RWPE2 (cell line): ENCODE results near the gene CARD18.
A peak's percentile ranks its signal among the peaks of the same experiment; 100 is the strongest.

Experiments used
- ATAC-seq: fragments of 200-7000 bp; cut with Tn5 transposase; 3 replicates; pipeline ENCODE4 v1.9.1; 2021; ENCODE audit warnings: low read depth
- DNase-seq: peaks from one replicate; pipeline ENCODE4 v3.0.0-alpha.2; 2020; ENCODE audit warnings: low spot score
- H3K27ac ChIP-seq: fragments of 450-650 bp; 2 replicates; pipeline ENCODE4 v1.5.1; 2017; ENCODE audit warnings: mild to moderate bottlenecking; ENCODE audit not compliant: poor library complexity, severe bottlenecking
- H3K27me3 ChIP-seq: fragments of 250-450 bp; sonication (Bioruptor Pico); 2 replicates; pipeline ENCODE4 v1.5.1; 2021; ENCODE audit warnings: mild to moderate bottlenecking, moderate library complexity; ENCODE audit not compliant: insufficient read depth, poor library complexity, severe bottlenecking
- H3K36me3 ChIP-seq: fragments of 250-450 bp; sonication (Bioruptor Pico); 2 replicates; pipeline ENCODE4 v1.5.1; 2020; ENCODE audit warnings: low read depth, mild to moderate bottlenecking, moderate library complexity
- H3K4me1 ChIP-seq: fragments of 250-450 bp; sonication (Bioruptor Pico); 2 replicates; pipeline ENCODE4 v1.5.1; 2021; ENCODE audit warnings: mild to moderate bottlenecking, moderate library complexity; ENCODE audit not compliant: insufficient read depth, poor library complexity, severe bottlenecking
- H3K4me3 ChIP-seq: fragments of 250-450 bp; sonication (Bioruptor Pico); 2 replicates; pipeline ENCODE4 v1.5.1; 2021; ENCODE audit warnings: mild to moderate bottlenecking, moderate library complexity; ENCODE audit not compliant: severe bottlenecking
- H3K9me3 ChIP-seq: fragments of 250-450 bp; sonication (Bioruptor Pico); 2 replicates; pipeline ENCODE4 v1.5.1; 2021; ENCODE audit warnings: mild to moderate bottlenecking, moderate library complexity; ENCODE audit not compliant: severe bottlenecking
- CTCF ChIP-seq: fragments of 450-650 bp; IDR thresholded peaks from one replicate; pipeline ENCODE4 v1.5.1; 2017; ENCODE audit warnings: mild to moderate bottlenecking, moderate library complexity; ENCODE audit not compliant: poor library complexity, severe bottlenecking

The CARD18 gene

GRCh38 chr11:105153392-105153791 is 13.8 kb upstream of the CARD18 start:
- Histone ChIP-seq H3K27ac (no peak overlapping the region), H3K4me3 (no peak overlapping the region), H3K4me1 (peaks cover 8% of the 10 kb centered on the region), H3K9me3 (no peaks in the 10 kb centered on the region), H3K36me3 (no peaks in the 10 kb centered on the region), H3K27me3 (no peaks in the 10 kb centered on the region)
- ATAC-seq (no peak), DNase-seq (no peak)
- TF ChIP-seq CTCF = no peak

GRCh38 chr11:105152560-105152959 is 13.0 kb upstream of the CARD18 start:
- Histone ChIP-seq H3K9me3 (no peaks in the 10 kb centered on the region), H3K4me3 (no peak overlapping the region), H3K27ac (peak overlapping the region; percentile 66), H3K4me1 (peaks cover 8% of the 10 kb centered on the region), H3K27me3 (no peaks in the 10 kb centered on the region), H3K36me3 (no peaks in the 10 kb centered on the region)
- no peak for TF ChIP-seq CTCF
- ATAC-seq (no peak), DNase-seq (no peak)

- no peaks in the 10 kb centered on the region for H3K36me3 ChIP-seq
- peak; percentile 98 for ATAC-seq
- H3K27me3 ChIP-seq = no peaks in the 10 kb centered on the region
- DNase-seq = no peak
- H3K4me1 ChIP-seq = peaks cover 8% of the 10 kb centered on the region
- no peak for TF ChIP-seq CTCF
- H3K4me3 ChIP-seq = no peak overlapping the region
- H3K27ac ChIP-seq = peak overlapping the region; percentile 66
- H3K9me3 ChIP-seq = no peaks in the 10 kb centered on the region
Measured at GRCh38 chr11:105152021-105152512, 12.5 kb upstream of the CARD18 start.

- H3K4me3 ChIP-seq = no peak overlapping the region
- DNase-seq = no peak
- no peaks in the 10 kb centered on the region for H3K9me3 ChIP-seq
- H3K27me3 ChIP-seq = no peaks in the 10 kb centered on the region
- no peak for TF ChIP-seq CTCF
- H3K4me1 ChIP-seq = peaks cover 17% of the 10 kb centered on the region
- H3K27ac ChIP-seq = no peak overlapping the region
- no peak for ATAC-seq
- H3K36me3 ChIP-seq = no peaks in the 10 kb centered on the region
Measured at GRCh38 chr11:105149477-105149876, 9.9 kb upstream of the CARD18 start.

- Histone ChIP-seq H3K4me1 (peaks cover 18% of the 10 kb centered on the region), H3K9me3 (no peaks in the 10 kb centered on the region), H3K27ac (no peak overlapping the region), H3K4me3 (no peak overlapping the region), H3K27me3 (no peaks in the 10 kb centered on the region), H3K36me3 (no peaks in the 10 kb centered on the region)
- ATAC-seq = no peak
- TF ChIP-seq CTCF = no peak
- no peak for DNase-seq
Measured at GRCh38 chr11:105148241-105148640, 8.7 kb upstream of the CARD18 start.
